Measurements from ENCODE around the gene TMEM134.

The TMEM134 gene

DNA sequence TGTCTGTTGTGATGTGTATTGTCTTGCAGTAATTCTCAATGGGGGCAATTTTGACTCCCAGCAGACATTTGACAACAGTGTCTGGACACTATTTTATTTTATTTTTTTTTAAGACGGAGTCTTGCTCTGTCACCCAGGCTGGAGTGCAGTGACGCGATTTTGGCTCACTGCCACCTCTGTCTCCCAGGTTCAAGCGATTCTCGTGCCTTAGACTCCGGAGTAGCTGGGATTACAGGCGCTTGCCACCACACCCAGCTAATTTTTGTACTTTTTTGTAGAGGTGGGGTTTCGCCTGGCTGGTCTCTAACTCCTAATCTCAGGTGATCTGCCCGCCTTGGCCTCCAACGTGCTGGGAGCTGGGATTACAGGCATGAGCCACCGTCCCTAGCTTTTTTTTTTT is 39.3 kb downstream of the TMEM134 start:
- peak overlapping the region; percentile 82 for H3K27ac ChIP-seq

GRCh38 chr11:67429038-67429668 is 39.9 kb downstream of the TMEM134 start:
- peak overlapping the region; percentile 82 for H3K27ac ChIP-seq
- no peak for TF ChIP-seq ZFX (IDR thresholded peaks at IDR 0.05; ENCODE audit: borderline replicate concordance)
- TF ChIP-seq CTCF (IDR thresholded peaks at IDR 0.05): no peak

More for the DNA sequence above, 39.3 kb downstream of the TMEM134 start:
- TF ChIP-seq CTCF (IDR thresholded peaks at IDR 0.05) (no peak), ZFX (IDR thresholded peaks at IDR 0.05; ENCODE audit: borderline replicate concordance) (no peak)

DNA sequence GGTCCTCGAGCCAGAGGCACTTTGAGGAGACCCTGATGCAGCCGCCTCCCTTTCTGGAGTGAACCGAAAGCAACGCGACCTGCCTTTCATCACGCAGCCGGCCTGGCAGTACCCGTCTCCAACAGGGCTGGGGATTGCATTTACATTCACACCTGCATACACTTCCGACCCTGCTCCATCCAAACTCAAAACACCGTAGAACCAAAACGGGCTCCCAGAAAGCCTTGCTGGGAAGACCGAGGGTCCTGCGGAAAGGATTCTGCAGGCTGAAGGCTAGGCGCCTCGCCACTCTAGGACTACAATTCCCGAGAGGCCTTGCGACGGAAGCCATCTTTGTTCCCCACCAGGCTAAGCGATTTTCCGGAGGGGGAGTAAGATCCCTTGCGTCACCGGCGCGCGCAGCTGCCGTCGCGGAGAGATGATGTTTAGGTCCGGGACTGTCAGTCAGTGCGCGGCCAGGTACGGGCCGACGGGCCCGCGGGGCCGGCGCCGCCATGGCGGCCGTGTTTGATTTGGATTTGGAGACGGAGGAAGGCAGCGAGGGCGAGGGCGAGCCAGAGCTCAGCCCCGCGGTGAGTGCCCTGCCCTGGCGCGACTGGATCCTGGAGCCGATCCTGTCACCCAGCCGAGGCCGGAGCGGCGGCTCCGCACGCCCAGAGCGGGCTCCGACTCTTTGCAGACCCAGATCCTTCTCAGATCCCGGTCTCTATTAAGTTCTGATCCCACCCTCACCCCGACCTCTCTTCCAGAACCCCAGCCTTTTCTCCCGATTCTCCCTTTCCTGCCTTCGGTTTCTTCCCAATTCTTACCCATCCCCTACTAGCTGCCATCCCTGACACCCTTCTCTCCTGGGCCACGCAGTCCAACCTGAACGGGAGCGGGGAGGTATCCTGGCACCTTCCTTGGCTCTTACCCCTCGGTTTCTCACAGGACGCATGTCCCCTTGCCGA is 40.7 kb downstream of the TMEM134 start, which contains the start of gene RPS6KB2:
TSS of gene RPS6KB2 (plus strand) at position 443 of the 950 bp plus-strand sequence. CDS start at position 495, 52 bp downstream.
- H3K27ac ChIP-seq: peak within 1 kb of the TSS; percentile 82
- no peak for TF ChIP-seq ZFX (IDR thresholded peaks at IDR 0.05; ENCODE audit: borderline replicate concordance)
- TF ChIP-seq CTCF (IDR thresholded peaks at IDR 0.05): no peak

DNA sequence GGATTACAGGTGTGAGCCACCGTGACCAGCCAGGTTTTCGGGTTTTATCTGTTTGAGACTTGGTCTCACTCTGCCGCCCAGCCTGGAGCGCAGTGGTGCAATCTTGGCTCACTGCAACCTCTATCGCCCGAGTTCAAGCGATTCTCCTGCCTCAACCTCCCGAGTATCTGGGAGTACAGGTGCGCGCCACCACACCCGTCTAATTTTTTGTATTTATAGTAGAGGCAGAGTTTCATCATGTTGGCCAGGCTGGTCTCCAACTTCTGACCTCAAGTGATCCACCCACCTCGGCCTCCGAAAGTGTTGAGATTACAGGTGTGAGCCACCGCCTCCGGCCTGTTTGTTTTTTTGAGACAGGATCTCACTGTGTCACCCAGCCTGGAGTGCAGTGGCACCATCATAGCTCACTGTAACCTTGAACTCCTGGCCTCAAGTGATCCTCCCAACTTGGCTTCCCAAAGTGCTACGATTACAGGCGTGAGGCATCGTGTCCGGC is 41.6 kb downstream of the TMEM134 start:
- peak overlapping the region; percentile 82 for H3K27ac ChIP-seq

DNA sequence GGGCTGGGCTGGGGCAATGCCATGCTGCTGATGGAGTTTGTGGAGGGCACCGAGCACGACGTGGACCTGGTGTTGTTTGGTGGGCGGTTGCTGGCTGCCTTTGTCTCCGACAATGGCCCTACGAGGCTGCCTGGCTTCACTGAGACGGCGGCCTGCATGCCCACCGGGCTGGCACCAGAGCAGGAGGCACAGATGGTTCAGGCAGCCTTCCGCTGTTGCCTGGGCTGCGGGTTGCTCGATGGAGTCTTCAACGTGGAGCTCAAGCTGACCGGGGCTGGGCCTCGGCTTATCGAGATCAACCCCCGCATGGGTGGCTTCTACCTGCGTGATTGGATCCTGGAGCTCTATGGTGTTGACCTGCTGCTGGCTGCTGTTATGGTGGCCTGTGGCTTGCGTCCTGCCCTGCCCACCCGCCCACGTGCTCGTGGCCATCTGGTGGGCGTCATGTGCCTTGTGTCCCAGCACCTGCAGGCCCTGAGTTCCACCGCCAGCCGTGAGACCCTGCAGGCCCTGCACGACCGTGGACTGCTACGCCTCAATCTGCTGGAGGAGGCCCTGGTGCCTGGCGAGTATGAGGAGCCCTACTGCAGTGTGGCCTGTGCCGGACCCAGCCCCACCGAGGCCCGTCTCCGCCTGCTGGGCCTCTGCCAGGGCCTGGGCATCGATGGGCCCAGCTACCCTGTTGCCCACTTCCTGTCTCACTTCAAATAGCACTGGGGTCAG is 45.0 kb downstream of the TMEM134 start:
- H3K27ac ChIP-seq: no peak overlapping the region
- TF ChIP-seq CTCF (IDR thresholded peaks at IDR 0.05) (no peak), ZFX (IDR thresholded peaks at IDR 0.05; ENCODE audit: borderline replicate concordance) (no peak)

GRCh38 chr11:67423466-67423865 is 45.6 kb downstream of the TMEM134 start:
- TF ChIP-seq ZFX (IDR thresholded peaks at IDR 0.05; ENCODE audit: borderline replicate concordance): no peak
- no peak for TF ChIP-seq CTCF (IDR thresholded peaks at IDR 0.05)
- H3K27ac ChIP-seq: no peak overlapping the region

- TF ChIP-seq ZFX (IDR thresholded peaks at IDR 0.05; ENCODE audit: borderline replicate concordance): no peak
- TF ChIP-seq CTCF (IDR thresholded peaks at IDR 0.05): no peak
- no peak overlapping the region for H3K27ac ChIP-seq
Measured at GRCh38 chr11:67422891-67423290, 46.2 kb downstream of the TMEM134 start.

All from 22Rv1 (cell line).